ENCODE results near the gene THY1. TPM values are rescaled to one million over a fixed set of nuclear protein-coding genes. Genes with fewer than 3 reads are reported as not detected.
A peak's percentile ranks its signal among the peaks of the same experiment; 100 is the strongest.

The THY1 gene
- total RNA-seq, 1 donor from 2014 or later = 1.5 TPM

DNA sequence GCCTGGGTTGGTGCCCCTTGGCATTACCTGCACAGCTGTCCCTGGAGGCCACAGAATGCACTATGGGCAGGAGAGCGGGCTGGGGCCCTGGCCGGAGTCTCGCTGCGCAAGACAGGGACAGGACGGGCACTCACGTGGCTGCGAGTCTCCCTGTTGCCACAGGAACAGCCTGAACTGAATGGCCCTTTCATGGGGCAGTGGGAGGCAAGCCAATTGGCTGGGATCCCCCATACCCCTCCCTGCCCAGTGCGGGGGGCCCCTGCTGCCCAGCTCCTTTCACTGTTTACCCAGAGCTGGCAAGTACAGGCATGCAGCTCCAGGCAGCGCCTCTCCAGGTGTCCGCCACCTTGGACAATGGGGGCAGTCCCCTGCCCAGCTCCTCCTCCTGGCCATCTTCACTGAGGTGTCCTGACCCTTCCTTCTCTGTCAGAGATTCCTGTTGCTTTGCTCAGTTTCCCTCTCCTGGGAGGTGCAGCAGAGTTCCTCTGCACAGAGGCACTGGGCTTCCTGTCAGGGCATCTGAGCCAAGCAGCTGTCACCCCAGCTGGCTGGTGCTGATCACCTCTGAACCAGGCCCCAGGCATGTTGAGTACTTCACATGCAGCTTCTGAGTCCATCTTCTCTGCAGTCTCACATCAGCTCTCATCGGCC is 46.6 kb downstream of the THY1 start:
- intact Hi-C loops (cut with DNase I) = loop anchor here (5.0 kb wide), 1 partner anchor 39 kb away; no protein-coding TSS in a partner anchor
- peak; percentile 74 for DNase-seq

GRCh38 chr11:119375337-119376196 is 47.4 kb downstream of the THY1 start:
- DNase-seq (peak; percentile 90), ATAC-seq (ENCODE audit: poor library complexity) (peak; percentile 62)
- intact Hi-C loops (cut with DNase I) = loop anchor here (5.0 kb wide), 1 partner anchor 38 kb away; no protein-coding TSS in a partner anchor

More for the DNA sequence above, 46.6 kb downstream of the THY1 start:
- ATAC-seq (ENCODE audit: poor library complexity) = peak; percentile 20

- DNase-seq (no peak), ATAC-seq (ENCODE audit: poor library complexity) (peak; percentile 2)
- intact Hi-C loops (cut with DNase I) = loop anchor here (5.0 kb wide), 1 partner anchor 37 kb away; no protein-coding TSS in a partner anchor
Observed at GRCh38 chr11:119374632-119375336, 48.2 kb downstream of the THY1 start.

- intact Hi-C loops (cut with DNase I) = no loop called here
- DNase-seq = peak; percentile 81
- peak; percentile 14 for ATAC-seq (ENCODE audit: poor library complexity)
Observed at GRCh38 chr11:119373921-119374631, 48.9 kb downstream of the THY1 start.

GRCh38 chr11:119373059-119373920 is 49.7 kb downstream of the THY1 start:
- intact Hi-C loops (cut with DNase I) = no loop called here
- ATAC-seq (ENCODE audit: poor library complexity) = no peak
- no peak for DNase-seq

DNA sequence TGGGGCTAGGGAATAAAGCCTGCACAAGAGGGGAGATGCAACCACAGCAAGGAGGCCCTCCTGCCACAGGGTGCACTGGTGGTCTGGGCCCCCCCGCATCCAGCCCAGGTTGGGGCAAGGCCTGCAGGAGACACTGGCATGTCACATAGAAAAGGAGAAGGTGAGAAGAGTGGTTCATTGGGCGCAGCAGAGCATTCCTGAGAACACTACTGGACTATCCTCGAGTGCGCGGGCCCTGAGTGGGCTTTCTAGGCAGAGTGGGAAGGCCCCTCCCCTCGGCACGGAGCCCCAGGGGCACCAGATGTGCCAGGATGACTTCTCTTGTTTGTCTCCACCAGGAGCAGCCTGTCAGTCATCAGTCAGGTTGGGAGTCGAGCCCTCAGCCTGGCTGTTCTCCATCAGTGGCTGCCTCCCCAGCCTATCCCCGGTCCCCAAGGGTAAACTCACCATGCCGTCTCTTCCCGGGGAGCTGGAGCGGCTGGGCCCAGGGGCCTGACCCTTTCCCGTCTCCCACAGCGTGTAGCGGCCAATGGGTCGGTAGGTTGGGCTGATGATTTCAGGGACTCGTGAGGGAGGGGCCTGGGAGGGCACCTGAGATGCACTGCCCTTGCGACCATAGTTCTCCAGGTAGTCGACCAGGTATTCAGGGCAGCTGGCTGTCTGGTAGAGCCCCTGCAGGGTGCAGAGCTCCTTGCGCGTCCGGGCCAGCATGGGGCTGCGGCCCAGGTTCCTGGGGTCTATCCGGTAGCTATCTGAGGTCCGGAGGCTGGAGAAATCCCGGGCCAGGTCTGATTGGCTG is 50.5 kb downstream of the THY1 start:
- DNase-seq = no peak
- intact Hi-C loops (cut with DNase I) = no loop called here

DNA sequence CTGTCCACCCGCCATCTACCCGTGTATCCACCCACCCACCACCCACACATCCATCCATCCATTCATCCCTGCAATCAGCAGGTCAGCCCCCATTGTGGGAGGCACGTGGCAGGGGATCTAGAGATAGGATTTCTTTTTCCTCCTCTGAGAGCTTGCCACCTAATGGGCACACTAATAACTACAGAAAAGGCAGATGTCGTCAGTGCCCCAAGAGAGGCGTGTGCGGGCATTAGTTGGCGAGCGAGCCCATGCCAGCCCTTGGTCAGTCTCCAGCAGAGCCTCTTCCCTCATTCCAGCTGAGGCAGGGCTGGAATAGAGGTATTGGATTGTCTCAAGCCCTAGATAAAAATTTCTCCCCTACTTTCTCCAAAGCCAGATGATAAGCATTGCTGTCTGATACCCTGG is 51.2 kb downstream of the THY1 start:
- intact Hi-C loops (cut with DNase I) = no loop called here
- DNase-seq = peak; percentile 48
- ATAC-seq (ENCODE audit: poor library complexity) = peak; percentile 3

More for the DNA sequence above, 50.5 kb downstream of the THY1 start:
- no peak for ATAC-seq (ENCODE audit: poor library complexity)

GRCh38 chr11:119371067-119371601 is 51.8 kb downstream of the THY1 start:
- intact Hi-C loops (cut with DNase I) = no loop called here
- DNase-seq (no peak), ATAC-seq (ENCODE audit: poor library complexity) (no peak)

GRCh38 chr11:119370486-119371046 is 52.4 kb downstream of the THY1 start:
- peak; percentile 74 for DNase-seq
- intact Hi-C loops (cut with DNase I) = no loop called here
- peak; percentile 46 for ATAC-seq (ENCODE audit: poor library complexity)

DNA sequence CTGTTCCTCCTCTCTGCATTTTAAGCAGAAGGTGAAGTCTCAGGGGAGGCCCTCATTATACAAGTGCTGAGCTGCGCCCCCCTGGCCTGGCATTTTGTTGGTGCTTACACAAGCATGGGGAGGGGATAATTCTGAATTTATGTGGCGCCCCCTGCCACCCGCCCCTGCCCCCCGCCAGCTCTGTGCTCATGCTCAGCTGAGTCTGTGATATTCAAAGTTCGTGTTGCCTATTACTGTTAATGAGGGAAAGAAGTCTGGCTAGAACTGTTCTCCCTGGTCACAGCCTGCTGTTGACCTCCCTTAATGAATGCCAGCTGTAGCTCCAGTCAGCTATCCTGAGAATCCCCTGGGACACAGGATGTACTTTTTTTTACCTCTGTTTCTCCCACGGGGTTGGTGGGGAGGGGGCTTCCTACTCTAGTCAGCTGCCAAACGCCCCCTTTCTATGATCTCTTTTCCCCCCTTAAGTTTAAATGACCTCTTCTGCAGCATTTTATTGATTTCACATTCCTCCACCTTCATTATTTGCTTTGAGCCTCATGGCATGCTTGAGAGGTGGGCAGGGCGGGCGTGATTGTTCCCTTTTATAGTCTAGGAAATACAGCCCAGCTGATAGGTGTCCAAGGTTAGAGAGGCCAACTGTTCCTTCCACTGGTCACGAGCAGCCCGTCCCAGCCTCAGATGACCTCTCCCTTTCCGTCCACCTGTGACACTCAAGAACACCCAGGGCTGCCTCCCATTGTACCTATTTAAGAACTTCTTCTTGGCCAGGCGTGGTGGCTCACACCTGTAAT is 53.6 kb downstream of the THY1 start:
- ATAC-seq (ENCODE audit: poor library complexity) (peak; percentile 22), DNase-seq (peak; percentile 51)
- intact Hi-C loops (cut with DNase I) = no loop called here

DNA sequence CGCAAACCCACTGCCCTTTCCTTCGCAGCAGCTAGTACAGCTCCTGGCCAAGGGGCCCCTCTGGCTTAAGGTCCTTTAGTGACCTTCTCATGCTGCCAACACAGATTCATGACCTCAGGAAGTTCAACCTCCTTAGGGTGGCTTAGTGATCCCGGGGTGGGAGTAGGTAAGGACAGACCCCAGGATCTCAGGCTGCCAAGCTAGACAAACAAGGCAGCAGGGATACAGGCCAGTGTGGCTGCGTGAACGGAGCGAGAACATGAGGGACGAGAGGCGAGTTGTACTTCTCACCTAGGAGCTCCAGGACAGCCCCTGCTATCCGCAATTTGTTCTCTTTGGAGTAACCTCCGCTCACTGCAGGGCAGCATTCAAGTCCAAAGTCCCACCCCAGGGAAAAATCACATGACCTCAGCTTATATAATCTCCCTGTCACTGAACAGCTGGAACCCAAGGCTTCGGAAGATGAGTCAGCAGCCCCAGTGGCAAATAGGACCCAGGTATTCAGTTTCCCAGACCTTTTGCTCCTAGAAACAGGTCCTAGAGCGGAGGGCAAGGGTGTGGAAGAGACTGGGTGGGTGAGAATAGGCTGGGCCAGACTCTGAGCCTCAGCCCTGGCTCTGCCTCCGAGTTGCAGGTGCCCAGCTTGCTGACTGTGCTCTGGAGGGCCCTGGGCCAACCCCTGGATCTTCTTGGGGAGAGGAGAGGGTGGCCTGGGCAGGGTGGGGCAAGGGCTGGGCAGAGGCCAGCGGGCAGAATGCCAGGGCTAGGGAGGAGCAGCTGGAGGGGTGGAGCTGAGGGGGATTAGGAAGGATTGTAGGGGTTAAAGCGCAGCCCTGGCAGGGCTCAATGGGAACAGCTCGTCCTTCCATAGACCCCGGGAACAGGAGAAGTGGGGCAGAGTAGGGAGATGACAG is 54.6 kb downstream of the THY1 start:
- intact Hi-C loops (cut with DNase I) = no loop called here
- peak; percentile 87 for DNase-seq
- peak; percentile 46 for ATAC-seq (ENCODE audit: poor library complexity)

GRCh38 chr11:119367661-119368120 is 55.3 kb downstream of the THY1 start:
- no peak for DNase-seq
- intact Hi-C loops (cut with DNase I) = no loop called here
- ATAC-seq (ENCODE audit: poor library complexity) = no peak

Data from Right ventricle myocardium superior (tissue), 1 donor.